ENCODE results near the gene LAMA2.

DNA sequence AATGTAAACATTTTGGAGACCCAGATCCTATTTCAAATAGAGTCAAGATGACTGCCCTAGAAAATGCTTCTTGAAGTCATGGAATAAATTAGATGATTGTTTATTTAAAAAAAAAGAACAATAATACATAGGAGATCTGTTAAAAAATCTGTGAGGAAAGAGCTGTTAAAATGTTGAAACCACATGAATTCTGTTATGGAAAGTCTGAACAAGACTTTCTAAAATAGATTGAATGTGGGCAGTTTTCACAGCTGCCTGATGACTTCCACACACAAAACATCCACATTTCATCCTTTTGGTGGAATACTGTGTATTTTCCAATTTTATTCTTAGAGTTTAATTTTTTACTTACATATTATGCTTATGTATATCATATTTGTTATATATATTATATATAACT lies 186.1 kb downstream of the LAMA2 start:
- TF ChIP-seq CTCF (conservative IDR thresholded peaks at IDR 0.05; ENCODE audit: low read depth in 2 of 2) (no peak), POLR2AphosphoS5 (IDR thresholded peaks at IDR 0.05; ENCODE audit: low read depth) (no peak), EZH2 (IDR thresholded peaks at IDR 0.05; ENCODE audit: low read depth, unreplicated experiment) (no peak)
- TF ChIP-seq, protein P1, sequence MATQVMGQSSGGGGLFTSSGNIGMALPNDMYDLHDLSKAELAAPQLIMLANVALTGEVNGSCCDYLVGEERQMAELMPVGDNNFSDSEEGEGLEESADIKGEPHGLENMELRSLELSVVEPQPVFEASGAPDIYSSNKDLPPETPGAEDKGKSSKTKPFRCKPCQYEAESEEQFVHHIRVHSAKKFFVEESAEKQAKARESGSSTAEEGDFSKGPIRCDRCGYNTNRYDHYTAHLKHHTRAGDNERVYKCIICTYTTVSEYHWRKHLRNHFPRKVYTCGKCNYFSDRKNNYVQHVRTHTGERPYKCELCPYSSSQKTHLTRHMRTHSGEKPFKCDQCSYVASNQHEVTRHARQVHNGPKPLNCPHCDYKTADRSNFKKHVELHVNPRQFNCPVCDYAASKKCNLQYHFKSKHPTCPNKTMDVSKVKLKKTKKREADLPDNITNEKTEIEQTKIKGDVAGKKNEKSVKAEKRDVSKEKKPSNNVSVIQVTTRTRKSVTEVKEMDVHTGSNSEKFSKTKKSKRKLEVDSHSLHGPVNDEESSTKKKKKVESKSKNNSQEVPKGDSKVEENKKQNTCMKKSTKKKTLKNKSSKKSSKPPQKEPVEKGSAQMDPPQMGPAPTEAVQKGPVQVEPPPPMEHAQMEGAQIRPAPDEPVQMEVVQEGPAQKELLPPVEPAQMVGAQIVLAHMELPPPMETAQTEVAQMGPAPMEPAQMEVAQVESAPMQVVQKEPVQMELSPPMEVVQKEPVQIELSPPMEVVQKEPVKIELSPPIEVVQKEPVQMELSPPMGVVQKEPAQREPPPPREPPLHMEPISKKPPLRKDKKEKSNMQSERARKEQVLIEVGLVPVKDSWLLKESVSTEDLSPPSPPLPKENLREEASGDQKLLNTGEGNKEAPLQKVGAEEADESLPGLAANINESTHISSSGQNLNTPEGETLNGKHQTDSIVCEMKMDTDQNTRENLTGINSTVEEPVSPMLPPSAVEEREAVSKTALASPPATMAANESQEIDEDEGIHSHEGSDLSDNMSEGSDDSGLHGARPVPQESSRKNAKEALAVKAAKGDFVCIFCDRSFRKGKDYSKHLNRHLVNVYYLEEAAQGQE (IDR thresholded peaks at IDR 0.05; ENCODE audit: unreplicated experiment), result no peak
